WI38 (cell line): ENCODE results near the gene CORIN.

ENCODE experiments used
- H3K4me3 ChIP-seq: 2 replicates; pipeline ENCODE4 v1.5.1; 2011; ENCODE audit warnings: low read depth, mild to moderate bottlenecking, control low read depth, low read length
- TF ChIP-seq, protein P1 (sequence below): IDR thresholded peaks from 2 replicates; pipeline ENCODE4 v1.5.1; 2012; ENCODE audit warnings: low read depth, mild to moderate bottlenecking, control low read depth, low read length

The CORIN gene

DNA sequence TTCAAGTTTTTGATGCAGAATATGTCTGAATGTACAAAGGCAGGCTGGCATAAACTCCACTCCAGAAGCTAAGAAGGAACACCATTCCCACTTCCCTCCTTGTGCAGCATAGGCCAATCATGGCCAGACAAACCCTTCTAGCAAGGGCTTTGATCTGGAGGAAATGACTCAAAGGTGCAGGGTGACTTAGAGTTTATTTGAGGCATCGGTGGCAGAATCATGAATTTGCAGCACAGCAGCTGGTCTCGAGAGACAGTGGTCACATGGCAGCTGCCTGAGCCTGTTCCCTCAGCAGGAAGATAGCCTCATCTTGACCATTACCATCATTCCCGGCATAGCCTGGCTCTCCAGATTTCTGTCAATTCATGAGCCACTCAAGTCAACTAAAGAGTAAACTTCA is 198.3 kb downstream of the CORIN start:
- H3K4me3 ChIP-seq = no peak overlapping the region
- TF ChIP-seq, protein P1, sequence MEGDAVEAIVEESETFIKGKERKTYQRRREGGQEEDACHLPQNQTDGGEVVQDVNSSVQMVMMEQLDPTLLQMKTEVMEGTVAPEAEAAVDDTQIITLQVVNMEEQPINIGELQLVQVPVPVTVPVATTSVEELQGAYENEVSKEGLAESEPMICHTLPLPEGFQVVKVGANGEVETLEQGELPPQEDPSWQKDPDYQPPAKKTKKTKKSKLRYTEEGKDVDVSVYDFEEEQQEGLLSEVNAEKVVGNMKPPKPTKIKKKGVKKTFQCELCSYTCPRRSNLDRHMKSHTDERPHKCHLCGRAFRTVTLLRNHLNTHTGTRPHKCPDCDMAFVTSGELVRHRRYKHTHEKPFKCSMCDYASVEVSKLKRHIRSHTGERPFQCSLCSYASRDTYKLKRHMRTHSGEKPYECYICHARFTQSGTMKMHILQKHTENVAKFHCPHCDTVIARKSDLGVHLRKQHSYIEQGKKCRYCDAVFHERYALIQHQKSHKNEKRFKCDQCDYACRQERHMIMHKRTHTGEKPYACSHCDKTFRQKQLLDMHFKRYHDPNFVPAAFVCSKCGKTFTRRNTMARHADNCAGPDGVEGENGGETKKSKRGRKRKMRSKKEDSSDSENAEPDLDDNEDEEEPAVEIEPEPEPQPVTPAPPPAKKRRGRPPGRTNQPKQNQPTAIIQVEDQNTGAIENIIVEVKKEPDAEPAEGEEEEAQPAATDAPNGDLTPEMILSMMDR = no peak

DNA sequence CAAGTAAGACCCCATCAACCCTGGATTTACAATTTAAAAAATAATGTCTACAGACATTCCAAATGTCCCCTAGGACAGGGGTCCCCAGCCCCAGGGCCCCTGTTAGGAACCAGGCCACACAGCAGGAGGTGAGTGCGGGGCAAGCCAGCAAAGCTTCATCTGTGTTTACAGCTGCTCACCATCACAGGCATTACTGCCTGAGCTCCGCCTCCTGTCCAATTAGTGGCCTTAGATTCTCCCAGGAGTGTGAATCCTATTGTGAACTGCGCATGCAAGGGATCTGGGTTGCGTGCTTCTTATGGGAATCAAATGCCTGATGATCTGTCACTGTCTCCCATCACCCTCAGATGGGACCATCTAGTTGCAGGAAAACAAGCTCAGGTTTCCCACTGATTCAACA is 206.7 kb downstream of the CORIN start:
- TF ChIP-seq, protein P1 = no peak

GRCh38 chr4:47624031-47624441 is 213.8 kb downstream of the CORIN start:
- TF ChIP-seq, protein P1 = no peak
- no peak overlapping the region for H3K4me3 ChIP-seq

More for the DNA sequence above, 206.7 kb downstream of the CORIN start:
- H3K4me3 ChIP-seq = no peak overlapping the region

- H3K4me3 ChIP-seq = no peak overlapping the region
- TF ChIP-seq, protein P1 = no peak
These were observed 216.7 kb downstream of the CORIN start for GRCh38 chr4:47621181-47621580.

DNA sequence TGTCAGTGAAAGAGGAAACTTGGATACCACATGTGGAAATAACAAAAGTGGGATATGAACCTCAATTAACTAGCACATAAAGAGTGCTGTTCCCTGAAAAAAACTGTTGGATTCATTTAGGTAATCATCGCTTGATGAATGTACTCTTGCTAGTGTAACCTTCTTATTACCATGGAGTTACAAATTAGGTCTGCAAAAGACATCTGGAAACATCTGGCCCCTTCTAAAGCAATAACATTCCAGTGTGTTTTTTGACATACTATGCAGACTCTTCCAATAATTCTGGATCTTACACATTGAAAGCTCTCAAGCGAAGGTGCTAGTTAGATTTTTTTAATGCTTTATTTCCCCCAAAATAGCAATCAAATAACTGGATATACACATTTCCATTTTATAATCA is 218.2 kb downstream of the CORIN start:
- H3K4me3 ChIP-seq = no peak overlapping the region
- TF ChIP-seq, protein P1 = no peak

DNA sequence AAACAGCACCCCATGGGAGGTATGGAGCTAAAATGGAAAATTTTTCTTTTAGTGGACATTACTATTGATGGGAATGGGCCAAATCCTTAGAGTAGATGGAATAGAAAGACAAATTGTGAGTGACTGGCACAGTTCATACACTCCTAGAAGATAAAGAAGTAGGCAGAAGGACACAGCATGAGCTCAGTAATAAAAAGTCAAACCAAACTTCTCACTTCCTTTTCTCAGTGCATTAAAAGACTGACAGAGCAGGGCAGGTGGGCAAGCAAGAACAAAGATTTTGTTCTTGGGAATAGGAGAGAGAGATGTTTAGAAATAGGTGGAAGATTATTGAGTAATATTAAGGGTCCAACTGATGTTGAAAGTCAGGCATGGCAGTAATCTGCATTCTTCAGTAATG is 220.3 kb downstream of the CORIN start:
- TF ChIP-seq, protein P1 = no peak
- H3K4me3 ChIP-seq = no peak overlapping the region

DNA sequence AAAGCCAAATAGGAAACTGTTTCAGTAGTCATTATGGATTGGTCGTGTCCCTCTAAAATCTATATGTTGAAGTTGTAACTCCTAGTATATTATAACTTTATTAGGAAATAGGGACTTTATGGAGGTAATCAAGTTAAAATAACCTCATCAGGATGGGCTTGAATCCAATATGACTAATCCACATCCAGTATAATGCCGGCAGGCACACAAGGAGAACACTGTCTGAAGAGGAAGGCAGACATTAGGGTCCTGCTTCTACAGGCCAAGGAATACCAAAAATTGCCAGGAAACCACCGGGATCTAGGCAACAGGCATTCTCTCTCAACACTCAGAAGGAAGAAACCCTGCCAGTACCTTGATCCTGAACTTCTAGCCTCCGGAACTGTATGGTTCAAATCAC is 222.5 kb downstream of the CORIN start:
- TF ChIP-seq, protein P1 = no peak
- no peak overlapping the region for H3K4me3 ChIP-seq
